Natural killer cell (primary cell): ENCODE measurements around the gene ZNF764. TPM values are rescaled to one million over a fixed set of nuclear protein-coding genes. Genes with fewer than 3 reads are reported as not detected.
"Not testable (repeated sequence)": the region's sequence is repeated elsewhere in the genome, so short reads cannot be mapped to it uniquely, and the experiment has no call there.

Experiments used
- ATAC-seq, 3 donors: fragments of 150-1000 bp in 2 of 3; fragments of 200-7000 bp in 1 of 3; cut with Tn5 transposase; 1 replicate in 1 of 3; 2 replicates in 2 of 3; pipeline ENCODE4 v1.10.0; 2021; ENCODE audit warnings: mild to moderate bottlenecking in 2 of 3, moderate library complexity in 2 of 3
- DNase-seq, 2 donors: peaks; one replicate each; pipeline versions ENCODE4 v3.0.0 to v3.0.0-alpha.2; 2013 to 2021; ENCODE audit warnings: mixed read lengths in 1 of 2
- H3K27ac ChIP-seq: one replicate; pipeline ENCODE4 v1.5.1; 2013; ENCODE audit warnings: mild to moderate bottlenecking, low read length
- H3K27me3 ChIP-seq: one replicate; pipeline ENCODE4 v1.6.1; 2013; ENCODE audit warnings: low read length; ENCODE audit not compliant: control insufficient read depth, insufficient read depth
- H3K36me3 ChIP-seq: one replicate; pipeline ENCODE4 v1.6.1; 2013; ENCODE audit warnings: low read length; ENCODE audit not compliant: control insufficient read depth, insufficient read depth
- H3K4me1 ChIP-seq: one replicate; pipeline ENCODE4 v1.6.1; 2013; ENCODE audit warnings: low read length; ENCODE audit not compliant: control insufficient read depth, insufficient read depth
- H3K4me3 ChIP-seq: one replicate; pipeline ENCODE4 v1.5.1; 2013; ENCODE audit warnings: low read length
- H3K9me3 ChIP-seq: one replicate; pipeline ENCODE4 v1.6.1; 2013; ENCODE audit warnings: low read length; ENCODE audit not compliant: control insufficient read depth, insufficient read depth
- H3K27ac Mint-ChIP-seq, 2 donors: one replicate each; pipeline ENCODE4 v1.8.0; 2022; ENCODE audit warnings: mild to moderate bottlenecking in 2 of 2, mixed read lengths in 2 of 2, moderate library complexity in 1 of 2
- H3K27me3 Mint-ChIP-seq, 2 donors: one replicate each; pipeline ENCODE4 v1.8.0; 2022; ENCODE audit warnings: low read depth in 2 of 2, mixed read lengths in 2 of 2
- H3K36me3 Mint-ChIP-seq: one replicate; pipeline ENCODE4 v1.8.0; 2022; ENCODE audit warnings: mixed read lengths
- H3K4me1 Mint-ChIP-seq, 2 donors: one replicate each; pipeline ENCODE4 v1.8.0; 2022; ENCODE audit warnings: mixed read lengths in 2 of 2
- H3K4me3 Mint-ChIP-seq: one replicate; pipeline ENCODE4 v1.8.0; 2022; ENCODE audit warnings: mild to moderate bottlenecking, moderate library complexity, mixed read lengths
- H3K9me3 Mint-ChIP-seq, 2 donors: one replicate each; pipeline ENCODE4 v1.8.0; 2022; ENCODE audit warnings: mixed read lengths in 2 of 2
- CTCF ChIP-seq: fragments of 200-600 bp; IDR thresholded peaks from one replicate; pipeline ENCODE4 v1.8.0; 2022; ENCODE audit warnings: antibody characterized with exemption
- WGBS: methylation state at CpG from one replicate; pipeline ENCODE4 v1.1.7; 2013; ENCODE audit warnings: missing lambda C conversion rate; ENCODE audit not compliant: insufficient coverage; 5-methylcytosine and 5-hydroxymethylcytosine counted together
- intact Hi-C: fragments of 100-400 bp; cut with micrococcal nuclease; formaldehyde crosslinking; loops from one replicate; pipeline ENCODE4 v1.14.2; 2022
- total RNA-seq, 4 donors: library from RNA; stranded (reverse); fragments of 120-200 nt in 1 of 4; gene quantifications; one replicate each; pipeline versions ENCODE4 v1.2.3 to v1.2.4, GENCODE V29; 2013 to 2022

ZNF764 gene
- total RNA-seq, 3 donors from 2014 or later (not counting 1 experiment from before 2014, with no cell fraction given): 9.6 to 13.0 (median 11.7) TPM

- no peak for DNase-seq
- Mint-ChIP-seq H3K27me3 (no peaks in the 10 kb centered on the region), H3K36me3 (no peaks in the 10 kb centered on the region), H3K27ac (no peak overlapping the region), H3K9me3 (no peaks in the 10 kb centered on the region), H3K4me3 (no peak overlapping the region), H3K4me1 (peaks cover 22 to 25% of the 10 kb centered on the region in 2 donors)
- WGBS: 74% methylated on average over 8 of the region's 8 CpGs
- ATAC-seq: no peak
- Histone ChIP-seq H3K4me1 (peaks cover 25% of the 10 kb centered on the region), H3K27me3 (no peaks in the 10 kb centered on the region), H3K27ac (no peak overlapping the region), H3K4me3 (no peak overlapping the region), H3K9me3 (no peaks in the 10 kb centered on the region), H3K36me3 (no peaks in the 10 kb centered on the region)
- intact Hi-C loops: loop anchor here (5.0 to 10.0 kb wide), 2 partner anchors 48 to 104 kb away; partner anchors contain the start of genes DCTPP1 and ZNF785
- no peak for TF ChIP-seq CTCF
These were observed 18.9 kb downstream of the ZNF764 start for GRCh38 chr16:30539000-30539964.

- Mint-ChIP-seq H3K4me3 (peak overlapping the region; percentile 96), H3K27ac (peak overlapping the region; percentile 83 to 95), H3K4me1 (peaks cover 22 to 30% of the 10 kb centered on the region in 2 donors)
- H3K36me3 Mint-ChIP-seq, ATAC-seq, H3K27me3 ChIP-seq, H3K27me3 Mint-ChIP-seq, H3K9me3 ChIP-seq, H3K4me3 ChIP-seq, DNase-seq, H3K36me3 ChIP-seq, H3K9me3 Mint-ChIP-seq, H3K27ac ChIP-seq: not testable (repeated sequence)
- WGBS: 97% methylated on average over 13 of the region's 13 CpGs
- peaks cover 38% of the 10 kb centered on the region for H3K4me1 ChIP-seq
- intact Hi-C loops: loop anchor here (5.0 to 10.0 kb wide), 2 partner anchors 51 to 102 kb away; partner anchors contain the start of genes DCTPP1 and ZNF785
These were observed 21.7 kb downstream of the ZNF764 start for GRCh38 chr16:30536391-30537024.

- peaks cover 8% of the 10 kb centered on the region for H3K36me3 ChIP-seq
- peaks cover 38% of the 10 kb centered on the region for H3K4me1 ChIP-seq
- no peaks in the 10 kb centered on the region for H3K27me3 ChIP-seq
- H3K4me3 ChIP-seq: peak overlapping the region; percentile 87
- Mint-ChIP-seq H3K4me1 (peaks cover 22 to 30% of the 10 kb centered on the region in 2 donors), H3K27me3 (no peaks in the 10 kb centered on the region), H3K27ac (peak overlapping the region; percentile 83 to 95), H3K36me3 (no peaks in the 10 kb centered on the region), H3K4me3 (peak overlapping the region; percentile 96), H3K9me3 (no peaks in the 10 kb centered on the region)
- ATAC-seq: peak; percentile 40 to 48 (median 41)
- intact Hi-C loops: loop anchor here (1.0 to 10.0 kb wide), 4 partner anchors 23 to 101 kb away; partner anchors contain the start of genes DCTPP1, ZNF764 and ZNF785
- peak overlapping the region; percentile 94 for H3K27ac ChIP-seq
- no peaks in the 10 kb centered on the region for H3K9me3 ChIP-seq
- no peak for TF ChIP-seq CTCF
- peak in 1 of 2 donors; percentile 80 for DNase-seq
- whole genome bisulfite sequencing: 25% methylated on average over 12 of the region's 12 CpGs
These were observed 22.4 kb downstream of the ZNF764 start for GRCh38 chr16:30535777-30536190.
